Effector CD4-positive, alpha-beta T cell (primary cell): Measurements from ENCODE around the gene MED28.

Experiments used
- DNase-seq: peaks from one replicate; pipeline ENCODE4 v3.0.0-alpha.2; 2020

MED28 gene

GRCh38 chr4:17670423-17670822 is 56.0 kb downstream of the MED28 start:
- DNase-seq, result no peak

- no peak for DNase-seq
Measured at GRCh38 chr4:17680559-17681280, 66.3 kb downstream of the MED28 start.

GRCh38 chr4:17681281-17682221 is 67.1 kb downstream of the MED28 start:
- DNase-seq, result no peak

DNA sequence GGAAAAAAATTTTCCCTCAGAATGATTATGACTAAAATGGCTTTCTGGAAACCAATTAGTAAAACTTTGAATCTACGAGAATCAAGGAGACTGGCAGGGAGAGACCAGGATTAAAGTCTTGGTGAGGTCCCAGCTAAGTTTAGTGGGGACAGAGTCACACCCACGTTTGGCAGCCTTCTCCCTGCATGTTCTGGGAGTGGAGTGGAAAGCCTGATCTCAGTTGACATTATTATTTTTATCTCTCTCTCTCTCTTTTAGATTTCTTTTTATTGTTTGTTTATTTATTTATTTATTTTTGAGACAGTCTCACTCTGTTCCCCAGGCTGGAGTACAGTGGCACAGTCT is 67.8 kb downstream of the MED28 start:
- DNase-seq, result no peak
